Measurements from ENCODE around the gene FA2H. TPM values are rescaled to one million over a fixed set of nuclear protein-coding genes. Genes with fewer than 3 reads are reported as not detected.

FA2H gene
- total and polyA plus RNA-seq, 2 of the 13 experiments (the other 11 are each of a cell fraction or from before 2014, with no cell fraction given), result 0.20 TPM; not detected in 1

- no peaks in the 10 kb centered on the region for H3K36me3 ChIP-seq (replicated peaks in 1 of 2; ENCODE audit: control insufficient read depth in 1 of 2, insufficient read depth in 2 of 2, low read length in 2 of 2)
- no TSS peak for BruUV-seq (replicated peaks)
- H3K79me2 ChIP-seq (ENCODE audit: insufficient read depth, low read length), result no peaks in the 10 kb centered on the region
- H3K4me1 ChIP-seq (ENCODE audit: insufficient read depth, low read length), result peaks cover 43% of the 10 kb centered on the region
- no peak overlapping the region for H3K4me2 ChIP-seq (ENCODE audit: low read depth, low read length)
- FAIRE-seq (no peak), DNase-seq (ENCODE audit: low spot score) (no peak), ATAC-seq (no peak)
- WGBS (ENCODE audit: low lambda C conversion rate), result 68% methylated on average over 11 of the region's 11 CpGs
- H3K4me3 ChIP-seq (replicated peaks in 1 of 3; ENCODE audit: insufficient read depth in 1 of 3, low read depth in 2 of 3, low read length in 3 of 3), result no peak overlapping the region
- no peak for TF ChIP-seq ZGPAT (CRISPR knock-in tag; IDR thresholded peaks at IDR 0.05)
- TF ChIP-seq MTERF4 (CRISPR knock-in tag; IDR thresholded peaks at IDR 0.05), result no peak
- TF ChIP-seq ZNF263 (CRISPR knock-in tag; IDR thresholded peaks at IDR 0.05), result no peak
- TF ChIP-seq ZFYVE20 (CRISPR knock-in tag; IDR thresholded peaks at IDR 0.05; ENCODE audit: borderline replicate concordance, low read depth), result no peak
- no peak for TF ChIP-seq CC2D1A (CRISPR knock-in tag; IDR thresholded peaks at IDR 0.05)
- no peak for TF ChIP-seq KDM3A (CRISPR knock-in tag; IDR thresholded peaks at IDR 0.05; ENCODE audit: low read depth)
- no peak for TF ChIP-seq RBM39 (IDR thresholded peaks at IDR 0.05; ENCODE audit: low read depth, low read length, poor library complexity, severe bottlenecking)
- no peak for TF ChIP-seq RFX5 (IDR thresholded peaks at IDR 0.05; ENCODE audit: low read depth, low read length)
- in situ Hi-C loops (cut with HindIII; ENCODE audit: extremely low pct_ligation_motif_present, low pct_unique_long_range_greater_than_20kb), result no loop called here
- no peak overlapping the region for H3K27ac ChIP-seq (ENCODE audit: extremely low read length, insufficient read depth, low read length)
- ChIA-PET POLR2A (no interaction called here), CTCF (ENCODE audit: low intra/inter-chr PET ratio, low total read pairs) (no interaction called here)
- no peak overlapping the region for H2AFZ ChIP-seq (ENCODE audit: low read length)
- intact Hi-C loops (cut with micrococcal nuclease; ENCODE audit: unreplicated experiment), result no loop called here
- H3K27me3 ChIP-seq (ENCODE audit: control insufficient read depth in 1 of 2, insufficient read depth in 2 of 2, low read length in 2 of 2), result peaks cover 14 to 74% of the 10 kb centered on the region in 2 experiments
- H4K20me1 ChIP-seq (ENCODE audit: insufficient read depth, low read length), result no peaks in the 10 kb centered on the region
- no peaks in the 10 kb centered on the region for H3K9me3 ChIP-seq (ENCODE audit: low read length)
- H3K9ac ChIP-seq (ENCODE audit: insufficient read depth, low read depth, low read length), result no peak overlapping the region
Observed at GRCh38 chr16:74738816-74739215, 35.8 kb downstream of the FA2H start.
